GM21529 (cell line): ENCODE data around the gene KDELR1.
"Not testable (repeated sequence)": the region's sequence is repeated elsewhere in the genome, so short reads cannot be mapped to it uniquely, and the experiment has no call there.

ENCODE experiments used
- ATAC-seq: cut with Tn5 transposase; IDR thresholded peaks from one replicate; pipeline ENCODE4 v1.9.1; 2021; ENCODE audit not compliant: unreplicated experiment

KDELR1 gene

GRCh38 chr19:48397263-48398101 lies 6.1 kb upstream of the KDELR1 start:
- no peak for ATAC-seq

- no peak for ATAC-seq
These were observed 5.4 kb upstream of the KDELR1 start for GRCh38 chr19:48396824-48397176.

- no peak for ATAC-seq
These were observed 4.9 kb upstream of the KDELR1 start for GRCh38 chr19:48396016-48396823.

GRCh38 chr19:48395499-48395898 lies 4.1 kb upstream of the KDELR1 start:
- no peak for ATAC-seq

GRCh38 chr19:48395170-48395455 lies 3.8 kb upstream of the KDELR1 start:
- no peak for ATAC-seq

- ATAC-seq = no peak
These were observed 3.2 kb upstream of the KDELR1 start for GRCh38 chr19:48394331-48395169.

GRCh38 chr19:48393559-48394330 lies 2.4 kb upstream of the KDELR1 start, which contains the start of gene GRIN2D:
Gene GRIN2D (plus strand): TSS chr19:48393668. CDS start chr19:48398393, 4,725 bp downstream.
- no peak for ATAC-seq

- no peak for ATAC-seq
These were observed 1.7 kb upstream of the KDELR1 start for GRCh38 chr19:48392860-48393558.

GRCh38 chr19:48392006-48392344 lies 624 bp upstream of the KDELR1 start:
- ATAC-seq = not testable (repeated sequence)

- peak; percentile 57 for ATAC-seq
These were observed 907 bp downstream of the KDELR1 start for GRCh38 chr19:48390188-48391099.

GRCh38 chr19:48386981-48387380 lies 4.4 kb downstream of the KDELR1 start:
- ATAC-seq = no peak

GRCh38 chr19:48385461-48386087 lies 5.8 kb downstream of the KDELR1 start:
- ATAC-seq = no peak

GRCh38 chr19:48382286-48382685 lies 9.1 kb downstream of the KDELR1 start:
- no peak for ATAC-seq

- ATAC-seq = no peak
These were observed 10.0 kb downstream of the KDELR1 start for GRCh38 chr19:48381178-48381950.

GRCh38 chr19:48379058-48379457 lies 12.3 kb downstream of the KDELR1 start:
- no peak for ATAC-seq

- no peak for ATAC-seq
These were observed 13.2 kb downstream of the KDELR1 start for GRCh38 chr19:48378194-48378570.

GRCh38 chr19:48373567-48373966 lies 17.8 kb downstream of the KDELR1 start:
- ATAC-seq = no peak

GRCh38 chr19:48372904-48373303 lies 18.4 kb downstream of the KDELR1 start:
- ATAC-seq = no peak
